H1 (cell line): ENCODE measurements around the gene SNAP29. TPM values are rescaled to one million over a fixed set of nuclear protein-coding genes. Genes with fewer than 3 reads are reported as not detected.

Experiments used
- CTCF ChIA-PET: fragments of 300-600 bp; sonication (Branson Sonifier 250); formaldehyde crosslinking; loops from one replicate; lab custom pipeline; 2021; ENCODE audit not compliant: partially characterized antibody; lab: Charles Lee
- POLR2A ChIA-PET: fragments of 300-600 bp; sonication (Branson Sonifier 250); formaldehyde crosslinking; loops from one replicate; lab custom pipeline; 2021; ENCODE audit warnings: inconsistent platforms; ENCODE audit not compliant: partially characterized antibody; lab: Charles Lee
- DNase-seq, 2 experiments: peaks; one replicate each; pipeline versions ENCODE4 v3.0.0 to v3.0.0-alpha.2; 2010 to 2022; ENCODE audit warnings: low spot score in 2 of 2, low read depth in 1 of 2, mixed read lengths in 1 of 2
- FAIRE-seq: peaks from 2 replicates; lab custom pipeline; 2011; peaks lifted over from hg19 to GRCh38; lab: Jason Lieb, UNC
- H2AFZ ChIP-seq: 2 replicates; pipeline ENCODE4 v1.8.1; 2012; ENCODE audit warnings: low read length, inconsistent platforms
- H2AK5ac ChIP-seq: 2 replicates; pipeline ENCODE4 v1.6.1; 2013; ENCODE audit warnings: low read depth, low read length
- H2BK120ac ChIP-seq: replicated peaks from 2 replicates; pipeline ENCODE3; 2013; ENCODE audit warnings: low read depth, low read length, inconsistent platforms
- H2BK12ac ChIP-seq: 2 replicates; pipeline ENCODE4 v1.6.1; 2013; ENCODE audit warnings: low read depth, low read length
- H2BK15ac ChIP-seq: 2 replicates; pipeline ENCODE4 v1.6.1; 2013; ENCODE audit warnings: low read length
- H2BK20ac ChIP-seq: 2 replicates; pipeline ENCODE4 v1.6.1; 2013; ENCODE audit warnings: low read length
- H2BK5ac ChIP-seq: 2 replicates; pipeline ENCODE4 v1.6.1; 2013; ENCODE audit warnings: low read depth, low read length
- H3K14ac ChIP-seq: 2 replicates; pipeline ENCODE4 v1.6.1; 2013; ENCODE audit warnings: inconsistent platforms; ENCODE audit not compliant: insufficient read length
- H3K18ac ChIP-seq: 2 replicates; pipeline ENCODE4 v1.6.1; 2013; ENCODE audit warnings: low read length; ENCODE audit errors: extremely low read depth
- H3K23ac ChIP-seq: 2 replicates; pipeline ENCODE4 v1.6.1; 2013; ENCODE audit warnings: inconsistent platforms; ENCODE audit not compliant: insufficient read length
- H3K23me2 ChIP-seq: 2 replicates; pipeline ENCODE4 v1.6.1; 2013; ENCODE audit warnings: low read depth, low read length
- H3K27ac ChIP-seq: 2 replicates; pipeline ENCODE4 v1.6.1; 2011; ENCODE audit warnings: low read depth, low read length, inconsistent platforms
- H3K27me3 ChIP-seq, 4 experiments: replicated peaks in 1 of 4; 1 replicate in 1 of 4; 2 replicates in 3 of 4; pipeline versions ENCODE4 v1.6.1 to v1.8.1; 2011 to 2013; ENCODE audit warnings: low read length in 3 of 4, mild to moderate bottlenecking in 3 of 4, inconsistent platforms in 2 of 4, mixed read lengths in 2 of 4, moderate library complexity in 1 of 4; ENCODE audit not compliant: control insufficient read depth in 3 of 4, insufficient read depth in 3 of 4; ENCODE audit errors: extremely low read depth in 1 of 4
- H3K36me3 ChIP-seq, 4 experiments: 2 replicates each; pipeline versions ENCODE4 v1.6.1 to v1.8.1; 2011 to 2013; ENCODE audit warnings: mild to moderate bottlenecking in 4 of 4, low read length in 3 of 4, moderate library complexity in 2 of 4, control low read depth in 1 of 4, inconsistent platforms in 1 of 4; ENCODE audit not compliant: insufficient read depth in 4 of 4, control insufficient read depth in 2 of 4
- H3K4ac ChIP-seq: replicated peaks from 2 replicates; pipeline ENCODE3; 2013; ENCODE audit warnings: low read length, low read depth, mixed read lengths, inconsistent platforms; ENCODE audit not compliant: insufficient read length
- H3K4me1 ChIP-seq, 4 experiments: replicated peaks in 1 of 4; 1 replicate in 1 of 4; 2 replicates in 3 of 4; pipeline versions ENCODE4 v1.6.1 to v1.8.1; 2011 to 2013; ENCODE audit warnings: low read length in 3 of 4, inconsistent platforms in 2 of 4, mixed read lengths in 1 of 4; ENCODE audit not compliant: insufficient read depth in 4 of 4, control insufficient read depth in 3 of 4
- H3K4me2 ChIP-seq, 2 experiments: 2 replicates each; pipeline versions ENCODE4 v1.6.1 to v1.8.1; 2011 to 2013; ENCODE audit warnings: low read depth in 2 of 2, low read length in 2 of 2, control low read depth in 1 of 2, inconsistent platforms in 1 of 2, mild to moderate bottlenecking in 1 of 2; ENCODE audit not compliant: insufficient read depth in 1 of 2
- H3K4me3 ChIP-seq, 4 experiments: fragments of 200-600, 300-600 bp in 1 of 4; sonication (generic), shearing (Covaris generic), sonication (Bioruptor Twin) in 1 of 4; 2 replicates each; pipeline versions ENCODE4 v1.5.1 to v1.8.1; 2011 to 2016; ENCODE audit warnings: low read length in 4 of 4, low read depth in 3 of 4, control low read depth in 2 of 4, inconsistent platforms in 2 of 4, mild to moderate bottlenecking in 2 of 4, mixed read lengths in 1 of 4, moderate library complexity in 1 of 4; ENCODE audit not compliant: insufficient read depth in 2 of 4; ENCODE audit errors: extremely low read depth in 1 of 4
- H3K56ac ChIP-seq: replicated peaks from 2 replicates; pipeline ENCODE3; 2013; ENCODE audit warnings: low read depth, mild to moderate bottlenecking, mixed read lengths, low read length, inconsistent platforms; ENCODE audit not compliant: insufficient read length
- H3K79me1 ChIP-seq: 2 replicates; pipeline ENCODE4 v1.6.1; 2013; ENCODE audit warnings: low read depth, low read length, control low read depth
- H3K79me2 ChIP-seq, 2 experiments: 2 replicates each; pipeline versions ENCODE4 v1.6.1 to v1.8.1; 2012 to 2013; ENCODE audit warnings: low read length in 2 of 2, mild to moderate bottlenecking in 2 of 2, inconsistent platforms in 1 of 2; ENCODE audit not compliant: insufficient read depth in 2 of 2, control insufficient read depth in 1 of 2
- H3K9ac ChIP-seq, 4 experiments: replicated peaks in 1 of 4; 1 replicate in 1 of 4; 2 replicates in 3 of 4; pipeline versions ENCODE4 v1.6.1 to v1.8.1; 2011 to 2013; ENCODE audit warnings: low read depth in 3 of 4, low read length in 3 of 4, control low read depth in 2 of 4, mild to moderate bottlenecking in 2 of 4, moderate library complexity in 2 of 4, inconsistent platforms in 1 of 4; ENCODE audit errors: extremely low read depth in 1 of 4
- H3K9me3 ChIP-seq, 2 experiments: 2 replicates each; pipeline versions ENCODE4 v1.6.1 to v1.8.1; 2012 to 2013; ENCODE audit warnings: mild to moderate bottlenecking in 2 of 2, moderate library complexity in 2 of 2, control low read depth in 1 of 2, inconsistent platforms in 1 of 2, low read depth in 1 of 2, low read length in 1 of 2, mixed read lengths in 1 of 2; ENCODE audit not compliant: insufficient read depth in 2 of 2
- H4K20me1 ChIP-seq, 2 experiments: replicated peaks in 1 of 2; 2 replicates each; pipeline versions ENCODE3 to v1.8.1; 2011 to 2013; ENCODE audit warnings: inconsistent platforms in 2 of 2, low read length in 2 of 2, mild to moderate bottlenecking in 1 of 2; ENCODE audit not compliant: insufficient read depth in 2 of 2, control insufficient read depth in 1 of 2
- H4K5ac ChIP-seq: 2 replicates; pipeline ENCODE4 v1.6.1; 2013; ENCODE audit warnings: low read length, low read depth, mixed read lengths, inconsistent platforms; ENCODE audit not compliant: insufficient read length
- H4K8ac ChIP-seq: 2 replicates; pipeline ENCODE4 v1.8.0; 2013; ENCODE audit warnings: mild to moderate bottlenecking, moderate library complexity, low read length, inconsistent platforms; ENCODE audit not compliant: insufficient read depth; ENCODE audit errors: extremely low read depth
- H4K91ac ChIP-seq: replicated peaks from 2 replicates; pipeline ENCODE3; 2013; ENCODE audit warnings: low read length, mixed read lengths, inconsistent platforms; ENCODE audit not compliant: insufficient read length
- CBX8 ChIP-seq: fragments of 300-800, 300-1000 bp; sonication (generic); IDR thresholded peaks from 2 replicates; pipeline ENCODE4 v1.7.1; 2016; ENCODE audit warnings: low read depth, low read length, borderline replicate concordance
- CHD1 ChIP-seq: IDR thresholded peaks from 2 replicates; pipeline ENCODE4 v1.6.1; 2012; ENCODE audit warnings: low read depth, low read length, improper control_type of control experiment
- CHD2 ChIP-seq: IDR thresholded peaks from 2 replicates; pipeline ENCODE4 v1.6.1; 2012; ENCODE audit warnings: low read length, improper control_type of control experiment
- CTCF ChIP-seq, 3 experiments: IDR thresholded peaks; 1 replicate in 2 of 3; 2 replicates in 1 of 3; pipeline versions ENCODE4 v1.5.1 to v1.6.1; 2011; ENCODE audit warnings: low read length in 3 of 3, mild to moderate bottlenecking in 3 of 3, inconsistent platforms in 2 of 3, low read depth in 1 of 3, moderate library complexity in 1 of 3; ENCODE audit not compliant: insufficient read depth in 1 of 3; ENCODE audit errors: control extremely low read depth in 1 of 3
- EP300 ChIP-seq, 2 experiments: IDR thresholded peaks; 1 replicate in 1 of 2; 2 replicates in 1 of 2; pipeline ENCODE4 v1.6.1; 2011 to 2012; ENCODE audit warnings: low read depth in 2 of 2, low read length in 2 of 2, mild to moderate bottlenecking in 2 of 2, borderline replicate concordance in 1 of 2, inconsistent platforms in 1 of 2, moderate library complexity in 1 of 2
- GABPA ChIP-seq: IDR thresholded peaks from 2 replicates; pipeline ENCODE4 v1.6.1; 2011; ENCODE audit warnings: mild to moderate bottlenecking, low read length, moderate library complexity, borderline replicate concordance; ENCODE audit not compliant: insufficient read depth
- MAX ChIP-seq: IDR thresholded peaks from 2 replicates; pipeline ENCODE4 v1.6.1; 2012; ENCODE audit warnings: inconsistent platforms
- POLR2A ChIP-seq, 2 experiments: IDR thresholded peaks; 1 replicate in 1 of 2; 2 replicates in 1 of 2; pipeline ENCODE4 v1.6.1; 2011; ENCODE audit warnings: low read depth in 2 of 2, low read length in 2 of 2, mild to moderate bottlenecking in 2 of 2; ENCODE audit errors: control extremely low read depth in 1 of 2
- SAP30 ChIP-seq: fragments of 300-600 bp; sonication (generic); IDR thresholded peaks from 2 replicates; pipeline ENCODE4 v1.7.1; 2012; ENCODE audit warnings: low read length, moderate library complexity, mild to moderate bottlenecking, inconsistent platforms; ENCODE audit not compliant: insufficient read depth, insufficient replicate concordance
- WGBS, 2 experiments: shearing (Covaris generic) in 1 of 2; methylation state at CpG; one replicate each; pipeline versions ENCODE4 v1.1.6 to v1.1.7; 2013 to 2015; ENCODE audit warnings: low lambda C conversion rate in 2 of 2, mixed read lengths in 2 of 2, inconsistent platforms in 1 of 2, low coverage in 1 of 2, missing lambda C conversion rate in 1 of 2; ENCODE audit not compliant: insufficient replicate concordance in 2 of 2, insufficient coverage in 1 of 2, insufficient read length in 1 of 2; ENCODE audit errors: extremely low coverage in 1 of 2, missing lambda C conversion rate in 1 of 2; 5-methylcytosine and 5-hydroxymethylcytosine counted together
- polyA plus RNA-seq, 7 experiments: library from polyadenylated mRNA; depleted of rRNA in 3 of 7; stranded (reverse) in 5 of 7; unstranded in 2 of 7; fragments of >200 nt in 5 of 7; fragments of 200-250 nt in 2 of 7; gene quantifications; 1 replicate in 5 of 7; 2 replicates in 1 of 7; 4 replicates in 1 of 7; pipeline versions ENCODE4 v1.2.1 to v1.2.3, GENCODE V29; 2011 to 2013; ENCODE audit warnings: missing spikeins in 2 of 7, mixed read lengths in 2 of 7
- total RNA-seq: library from RNA; stranded (reverse); fragmentation: NEBNext Ultra II Directional; extraction: Animal tissue kit (Norgen Biotek cat#: 25700); gene quantifications from 2 replicates; pipeline ENCODE4 v1.2.1, GENCODE V29; 2021

Gene SNAP29
- total and polyA plus RNA-seq, 2 of the 8 experiments (the other 6 are each of a cell fraction or from before 2014, with no cell fraction given), result 11.8 to 15.0 TPM

GRCh38 chr22:20815477-20816050 is 43.2 kb upstream of the SNAP29 start:
- no peak overlapping the region for H3K23ac ChIP-seq
- no peaks in the 10 kb centered on the region for H3K79me1 ChIP-seq
- ChIA-PET CTCF (interaction anchor here (0.6 to 4.3 kb wide), 5 partner anchors 9 to 643 kb away, joined by 3 to 17 read pairs (median 4); no protein-coding TSS in a partner anchor), POLR2A (no interaction called here)
- no peaks in the 10 kb centered on the region for H3K9me3 ChIP-seq
- no peak overlapping the region for H4K5ac ChIP-seq
- H4K20me1 ChIP-seq, result no peaks in the 10 kb centered on the region
- no peaks in the 10 kb centered on the region for H3K27me3 ChIP-seq
- FAIRE-seq (no peak), DNase-seq (no peak)
- H4K91ac ChIP-seq, result no peak overlapping the region
- no peak overlapping the region for H4K8ac ChIP-seq
- WGBS, 2 experiments, result 89% methylated on average over 9 of the region's 9 CpGs; no CpG with 5 or more reads in 1 of the 2 experiments
- H3K36me3 ChIP-seq, result peaks cover 0 to 5% (median under 1%) of the 10 kb centered on the region in 4 experiments; a peak in 4 of 8 replicates
- H3K23me2 ChIP-seq, result no peaks in the 10 kb centered on the region
- no peak overlapping the region for H2BK15ac ChIP-seq
- H2AK5ac ChIP-seq, result no peak overlapping the region
- no peak overlapping the region for H3K14ac ChIP-seq
- no peak overlapping the region for H2BK5ac ChIP-seq
- no peak overlapping the region for H3K4me2 ChIP-seq
- no peaks in the 10 kb centered on the region for H3K79me2 ChIP-seq
- no peak overlapping the region for H3K18ac ChIP-seq
- no peak overlapping the region for H3K56ac ChIP-seq
- H3K4ac ChIP-seq, result no peak overlapping the region
- H2BK20ac ChIP-seq, result no peak overlapping the region
- no peaks in the 10 kb centered on the region for H3K4me1 ChIP-seq
- TF ChIP-seq CHD1, result no peak
- TF ChIP-seq EP300 (IDR thresholded peaks at IDR 0.05; ENCODE audit: borderline replicate concordance in 1 of 2, low read depth in 2 of 2, low read length in 2 of 2), result no peak
- TF ChIP-seq SAP30, result no peak
- no peak for TF ChIP-seq CHD2
- TF ChIP-seq MAX, result no peak
- no peak for TF ChIP-seq CBX8
- TF ChIP-seq GABPA, result no peak
- TF ChIP-seq CTCF (IDR thresholded peaks at IDR 0.05; ENCODE audit: control extremely low read depth in 1 of 3, insufficient read depth in 1 of 3, low read depth in 1 of 3, low read length in 3 of 3), result no peak
- no peak for TF ChIP-seq POLR2A (IDR thresholded peaks at IDR 0.05; ENCODE audit: control extremely low read depth in 1 of 2, low read depth in 2 of 2, low read length in 2 of 2)
- H3K9ac ChIP-seq, result no peak overlapping the region
- H3K27ac ChIP-seq, result no peak overlapping the region
- H3K4me3 ChIP-seq, result no peak overlapping the region
- H2BK120ac ChIP-seq, result no peak overlapping the region
- H2BK12ac ChIP-seq, result no peak overlapping the region
- H2AFZ ChIP-seq, result no peak overlapping the region
